AG10803 (cell line): Measurements from ENCODE around the gene TTYH1.

Experiments used
- DNase-seq: peaks from one replicate; pipeline ENCODE4 v3.0.0; 2010; ENCODE audit warnings: low read depth
- H3K4me3 ChIP-seq: 2 replicates; pipeline ENCODE4 v1.5.1; 2011; ENCODE audit warnings: mild to moderate bottlenecking, low read length, control low read depth
- TF ChIP-seq, protein P1 (sequence below): conservative IDR thresholded peaks from 2 replicates; pipeline ENCODE4 v1.5.1; 2011; ENCODE audit warnings: mild to moderate bottlenecking, low read length, control low read depth, inconsistent platforms

Gene TTYH1

DNA sequence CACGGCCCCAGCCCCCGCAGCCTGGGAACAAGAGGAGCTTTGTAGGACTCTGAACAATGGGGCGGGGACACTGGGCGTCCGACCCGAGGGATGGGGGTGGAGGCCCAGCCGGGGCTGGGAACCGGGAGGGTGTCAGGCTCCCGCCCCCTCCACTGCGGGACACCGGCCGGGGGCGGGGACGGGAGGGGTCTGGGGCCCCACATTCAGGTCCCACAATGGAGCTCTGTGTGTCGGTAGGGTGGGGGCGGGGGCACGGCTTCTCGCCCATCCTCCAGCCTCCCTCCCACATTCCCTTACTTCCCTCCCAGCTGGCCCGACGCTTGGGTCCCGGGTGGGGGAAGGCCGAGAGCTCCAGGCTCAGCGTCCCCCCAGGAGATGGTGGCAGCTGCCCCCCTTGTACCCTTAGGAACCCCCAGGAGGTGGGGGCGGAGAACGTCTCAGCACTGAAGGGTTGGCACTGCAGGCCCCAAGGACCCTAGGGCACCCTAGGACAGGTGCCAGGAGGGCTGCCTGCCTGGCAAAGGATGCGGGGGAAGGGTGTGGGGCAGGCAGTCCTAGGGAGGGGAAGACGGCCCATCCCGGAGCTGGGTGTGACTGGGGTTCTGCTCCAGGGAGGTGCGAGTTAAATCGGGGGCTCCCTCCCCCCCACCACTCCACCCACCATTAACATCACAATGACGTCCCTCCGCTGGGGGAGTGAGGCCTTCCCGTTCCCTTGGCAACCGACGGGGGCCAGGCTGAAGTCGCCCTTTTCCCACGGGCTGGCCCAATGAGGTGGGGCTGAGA, 5.3 kb downstream of the TTYH1 start:
- TF ChIP-seq, protein P1, sequence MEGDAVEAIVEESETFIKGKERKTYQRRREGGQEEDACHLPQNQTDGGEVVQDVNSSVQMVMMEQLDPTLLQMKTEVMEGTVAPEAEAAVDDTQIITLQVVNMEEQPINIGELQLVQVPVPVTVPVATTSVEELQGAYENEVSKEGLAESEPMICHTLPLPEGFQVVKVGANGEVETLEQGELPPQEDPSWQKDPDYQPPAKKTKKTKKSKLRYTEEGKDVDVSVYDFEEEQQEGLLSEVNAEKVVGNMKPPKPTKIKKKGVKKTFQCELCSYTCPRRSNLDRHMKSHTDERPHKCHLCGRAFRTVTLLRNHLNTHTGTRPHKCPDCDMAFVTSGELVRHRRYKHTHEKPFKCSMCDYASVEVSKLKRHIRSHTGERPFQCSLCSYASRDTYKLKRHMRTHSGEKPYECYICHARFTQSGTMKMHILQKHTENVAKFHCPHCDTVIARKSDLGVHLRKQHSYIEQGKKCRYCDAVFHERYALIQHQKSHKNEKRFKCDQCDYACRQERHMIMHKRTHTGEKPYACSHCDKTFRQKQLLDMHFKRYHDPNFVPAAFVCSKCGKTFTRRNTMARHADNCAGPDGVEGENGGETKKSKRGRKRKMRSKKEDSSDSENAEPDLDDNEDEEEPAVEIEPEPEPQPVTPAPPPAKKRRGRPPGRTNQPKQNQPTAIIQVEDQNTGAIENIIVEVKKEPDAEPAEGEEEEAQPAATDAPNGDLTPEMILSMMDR, result no peak
- no peak overlapping the region for H3K4me3 ChIP-seq
- no peak for DNase-seq

DNA sequence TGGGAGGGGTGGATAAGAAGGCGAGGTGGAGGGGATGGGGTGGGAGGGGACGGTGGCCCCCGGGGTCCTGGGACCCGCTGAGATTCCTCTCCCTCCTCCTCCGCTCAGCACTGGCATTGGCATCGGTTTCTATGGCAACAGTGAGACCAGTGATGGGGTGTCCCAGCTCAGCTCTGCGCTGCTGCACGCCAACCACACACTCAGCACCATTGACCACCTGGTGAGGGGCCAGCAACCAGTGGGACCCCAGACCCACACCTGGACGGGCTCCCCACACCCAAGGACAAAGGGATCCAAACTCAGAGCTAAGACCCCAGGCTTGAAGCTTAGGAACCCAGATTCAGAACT, 5.9 kb downstream of the TTYH1 start:
- no peak overlapping the region for H3K4me3 ChIP-seq
- TF ChIP-seq, protein P1, result no peak
- DNase-seq, result no peak

DNA sequence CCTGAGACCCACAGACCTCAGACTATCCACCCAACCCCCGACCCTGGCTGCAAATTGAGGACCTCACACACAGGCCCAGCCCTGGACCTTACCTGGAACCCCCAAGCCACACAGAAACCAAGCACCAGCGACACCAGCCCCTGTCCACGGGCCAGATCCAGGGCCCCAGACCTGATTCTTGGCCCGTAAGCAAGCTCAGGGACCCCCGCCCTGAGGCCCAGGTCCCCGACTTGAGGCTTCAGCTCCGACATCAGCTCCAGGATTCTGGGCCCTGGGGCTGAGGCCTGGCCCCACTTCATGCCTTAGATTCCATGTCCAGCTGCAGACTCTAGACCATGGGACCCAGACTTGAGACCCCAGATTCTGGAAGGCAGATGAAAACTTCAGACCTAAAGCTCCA, 6.3 kb downstream of the TTYH1 start:
- no peak overlapping the region for H3K4me3 ChIP-seq
- DNase-seq, result no peak
- TF ChIP-seq, protein P1, result no peak

DNA sequence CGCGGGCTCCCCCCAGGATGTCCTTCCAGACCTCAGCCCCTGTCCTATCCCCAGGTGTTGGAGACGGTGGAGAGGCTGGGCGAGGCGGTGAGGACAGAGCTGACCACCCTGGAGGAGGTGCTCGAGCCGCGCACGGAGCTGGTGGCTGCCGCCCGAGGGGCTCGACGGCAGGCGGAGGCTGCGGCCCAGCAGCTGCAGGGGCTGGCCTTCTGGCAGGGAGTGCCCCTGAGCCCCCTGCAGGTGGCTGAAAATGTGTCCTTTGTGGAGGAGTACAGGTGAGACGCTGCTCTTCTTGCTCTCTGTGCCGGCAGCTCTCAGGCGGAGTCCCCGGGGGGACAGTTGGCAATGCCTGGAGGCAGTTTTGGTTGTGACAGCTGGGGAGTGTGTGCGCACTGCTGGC, 6.9 kb downstream of the TTYH1 start:
- H3K4me3 ChIP-seq, result no peak overlapping the region
- TF ChIP-seq, protein P1, result no peak
- DNase-seq, result no peak

DNA sequence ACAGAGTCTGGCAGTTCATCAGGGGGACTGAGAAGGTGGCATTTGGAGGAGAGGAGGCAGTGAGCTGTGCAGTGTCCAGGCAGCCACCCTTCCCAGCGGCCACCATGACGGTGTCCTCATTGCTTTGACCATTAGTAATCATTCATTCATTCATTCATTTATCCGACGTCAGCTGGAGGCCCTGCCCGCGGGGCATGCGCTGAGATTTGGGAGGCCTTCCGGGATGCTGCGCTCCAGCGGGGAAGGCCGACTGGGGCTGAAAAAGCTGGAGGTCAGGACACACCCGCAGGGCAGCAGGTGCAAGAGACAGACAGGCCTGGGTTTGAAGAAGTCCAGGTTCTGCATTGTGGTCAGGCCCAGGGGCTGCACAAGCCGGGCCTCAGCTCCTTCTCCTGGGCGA, 8.9 kb downstream of the TTYH1 start:
- H3K4me3 ChIP-seq, result no peak overlapping the region
- TF ChIP-seq, protein P1, result no peak
- no peak for DNase-seq

DNA sequence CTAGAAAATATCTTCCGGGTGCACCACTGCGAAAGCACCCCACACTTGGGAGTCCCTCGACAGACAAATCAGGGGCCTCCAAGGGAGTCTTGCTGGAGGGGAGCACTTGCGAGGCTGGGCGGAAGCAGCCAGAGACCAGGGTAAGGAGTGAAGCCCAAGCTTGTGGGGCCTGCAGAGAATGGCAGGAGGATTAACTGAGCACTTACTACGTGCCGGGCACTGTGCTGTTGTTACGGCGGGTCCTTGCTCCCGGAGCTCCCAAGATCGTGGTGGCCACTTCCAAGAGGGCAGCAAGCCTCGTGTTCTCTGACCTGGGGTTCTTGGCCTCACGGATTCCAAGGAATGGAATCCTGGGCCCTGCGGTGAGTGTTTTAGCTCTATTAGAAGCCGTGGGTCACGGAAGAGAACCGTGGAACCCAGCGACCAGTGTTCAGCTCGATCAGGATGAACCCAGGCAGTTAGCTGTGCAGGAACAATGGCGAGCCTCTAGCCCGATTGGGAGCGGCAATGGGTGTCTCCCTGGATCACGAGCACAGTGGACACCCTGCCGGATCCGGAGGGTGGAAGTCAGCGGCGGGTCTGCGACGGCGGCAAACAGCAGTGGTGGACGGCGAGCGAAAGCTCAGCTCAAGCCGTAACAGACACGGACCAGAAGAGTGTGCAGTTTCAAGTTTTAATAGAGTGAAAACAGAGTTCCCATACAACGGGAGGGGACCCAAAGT, 9.6 kb downstream of the TTYH1 start:
- no peak for DNase-seq
- H3K4me3 ChIP-seq, result no peak overlapping the region
- TF ChIP-seq, protein P1, result no peak

DNA sequence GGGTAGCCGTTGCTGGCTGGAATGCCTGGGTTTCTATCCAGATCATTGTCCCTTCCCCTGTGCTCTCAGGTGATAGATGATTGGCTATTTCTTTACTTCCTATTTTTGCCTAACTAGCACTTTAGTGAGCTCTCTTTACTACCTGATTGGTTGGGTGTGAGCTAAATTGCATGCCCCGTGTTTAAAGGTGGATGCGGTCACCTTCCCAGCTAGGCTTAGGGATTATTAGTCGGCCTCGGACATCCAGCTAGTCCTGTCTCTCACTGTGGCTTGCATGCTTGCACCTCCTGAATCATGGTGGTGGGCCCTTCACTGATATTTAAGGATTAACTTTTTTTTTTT, 10.1 kb downstream of the TTYH1 start:
- TF ChIP-seq, protein P1, result no peak
- no peak for DNase-seq
- H3K4me3 ChIP-seq, result no peak overlapping the region
